Endothelial cell of umbilical vein (primary cell): ENCODE data around the gene DDX42. TPM values are rescaled to one million over a fixed set of nuclear protein-coding genes. Genes with fewer than 3 reads are reported as not detected.

Source experiments
- BruUV-seq: library from RNA; stranded (reverse); fragments of 400-500 nt; replicated peaks from 2 replicates; lab custom pipeline; 2021; lab: Mats Ljungman, UMichigan
- CTCF ChIA-PET: fragments of 300-600, 350-600 bp; sonication (Branson Sonifier 250); formaldehyde crosslinking; loops from one replicate; lab custom pipeline; 2021; ENCODE audit warnings: antibody characterized with exemption, inconsistent platforms; lab: Charles Lee
- POLR2A ChIA-PET: fragments of 300-600, 350-600 bp; sonication (Branson Sonifier 250); formaldehyde crosslinking; loops from one replicate; lab custom pipeline; 2021; ENCODE audit warnings: antibody characterized with exemption, inconsistent platforms; lab: Charles Lee
- DNase-seq: peaks from one replicate; pipeline ENCODE4 v3.0.0-alpha.2; 2011; ENCODE audit warnings: low read depth, low spot score
- FAIRE-seq: peaks from 2 replicates; lab custom pipeline; 2011; peaks lifted over from hg19 to GRCh38; lab: Jason Lieb, UNC
- H2AFZ ChIP-seq: 2 replicates; pipeline ENCODE4 v1.6.0; 2012; ENCODE audit warnings: low read depth, low read length, control low read depth, inconsistent platforms
- H3K27ac ChIP-seq: 2 replicates; pipeline ENCODE4 v1.5.1; 2011; ENCODE audit warnings: low read depth, mild to moderate bottlenecking, control low read depth, low read length, moderate library complexity; ENCODE audit not compliant: insufficient read depth
- H3K27me3 ChIP-seq, 2 experiments: 2 replicates each; pipeline versions ENCODE4 v1.6.0 to v1.6.1; 2011; ENCODE audit warnings: low read length in 2 of 2, mixed read lengths in 1 of 2; ENCODE audit not compliant: control insufficient read depth in 2 of 2, insufficient read depth in 2 of 2
- H3K36me3 ChIP-seq, 2 experiments: 2 replicates in 1 of 2; 3 replicates in 1 of 2; pipeline ENCODE4 v1.5.1; 2011; ENCODE audit warnings: low read length in 2 of 2, mild to moderate bottlenecking in 1 of 2, moderate library complexity in 1 of 2; ENCODE audit not compliant: control insufficient read depth in 2 of 2, insufficient read depth in 2 of 2; ENCODE audit errors: extremely low read depth in 1 of 2
- H3K4me1 ChIP-seq: 3 replicates; pipeline ENCODE4 v1.5.1; 2011; ENCODE audit warnings: mild to moderate bottlenecking, low read length; ENCODE audit not compliant: control insufficient read depth, insufficient read depth; ENCODE audit errors: extremely low read depth
- H3K4me2 ChIP-seq: 2 replicates; pipeline ENCODE4 v1.6.1; 2011; ENCODE audit warnings: low read length, control low read depth, mixed read lengths; ENCODE audit not compliant: insufficient read depth
- H3K4me3 ChIP-seq, 3 experiments: fragments of 200-600 bp in 1 of 3; sonication (generic), shearing (Covaris generic) in 1 of 3; replicated peaks in 1 of 3; 2 replicates each; pipeline ENCODE4 v1.5.1; 2011 to 2016; ENCODE audit warnings: control low read depth in 3 of 3, low read length in 3 of 3, mild to moderate bottlenecking in 2 of 3, inconsistent platforms in 1 of 3, low read depth in 1 of 3, moderate library complexity in 1 of 3; ENCODE audit not compliant: insufficient read depth in 1 of 3
- H3K79me2 ChIP-seq: 2 replicates; pipeline ENCODE4 v1.6.0; 2012; ENCODE audit warnings: low read length, inconsistent platforms; ENCODE audit not compliant: control insufficient read depth, insufficient read depth
- H3K9ac ChIP-seq: replicated peaks from 2 replicates; pipeline ENCODE3; 2011; ENCODE audit warnings: low read length, control low read depth; ENCODE audit not compliant: insufficient read depth; ENCODE audit errors: extremely low read depth
- H3K9me1 ChIP-seq: replicated peaks from 3 replicates; pipeline ENCODE4 v1.6.0; 2011; ENCODE audit warnings: mild to moderate bottlenecking, low read length; ENCODE audit not compliant: control insufficient read depth, insufficient read depth; ENCODE audit errors: extremely low read depth
- H3K9me3 ChIP-seq: replicated peaks from 2 replicates; pipeline ENCODE4 v1.5.1; 2012; ENCODE audit warnings: low read length, inconsistent platforms; ENCODE audit not compliant: control insufficient read depth, insufficient read depth
- H4K20me1 ChIP-seq: replicated peaks from 2 replicates; pipeline ENCODE3; 2011; ENCODE audit warnings: mild to moderate bottlenecking, low read length; ENCODE audit not compliant: control insufficient read depth, insufficient read depth; ENCODE audit errors: extremely low read depth
- EZH2 ChIP-seq: IDR thresholded peaks from 2 replicates; pipeline ENCODE4 v1.6.1; 2012; ENCODE audit warnings: borderline replicate concordance, low read depth, mild to moderate bottlenecking, moderate library complexity, low read length, inconsistent platforms; ENCODE audit not compliant: severe bottlenecking
- FOS ChIP-seq: IDR thresholded peaks from 2 replicates; pipeline ENCODE4 v1.6.1; 2011; ENCODE audit warnings: mild to moderate bottlenecking, low read length, moderate library complexity, borderline replicate concordance; ENCODE audit not compliant: insufficient read depth
- GATA2 ChIP-seq: IDR thresholded peaks from 2 replicates; pipeline ENCODE4 v1.7.0; 2011; ENCODE audit warnings: low read depth, mild to moderate bottlenecking, moderate library complexity, mixed read lengths, low read length; ENCODE audit not compliant: insufficient read length, insufficient read depth
- JUN ChIP-seq: IDR thresholded peaks from 2 replicates; pipeline ENCODE4 v1.6.1; 2011; ENCODE audit warnings: borderline replicate concordance, low read depth; ENCODE audit not compliant: insufficient read length, insufficient read depth
- MYC ChIP-seq: IDR thresholded peaks from one replicate; pipeline ENCODE4 v1.6.1; 2011; ENCODE audit warnings: mild to moderate bottlenecking, low read depth, low read length
- POLR2A ChIP-seq: IDR thresholded peaks from 2 replicates; pipeline ENCODE4 v1.6.1; 2012; ENCODE audit warnings: low read depth, mild to moderate bottlenecking, control low read depth, low read length
- POLR2AphosphoS5 ChIP-seq: IDR thresholded peaks from 2 replicates; pipeline ENCODE4 v1.6.1; 2012; ENCODE audit warnings: low read depth, mild to moderate bottlenecking, control low read depth, low read length, moderate library complexity; ENCODE audit not compliant: insufficient read depth
- dilution Hi-C: fragments of 300-500 bp; cut with MboI; formaldehyde crosslinking; loops from one replicate; pipeline ENCODE4 v1.15.0; 2019; ENCODE audit warnings: low sequenced_read_pairs; ENCODE audit not compliant: extremely low pct_ligation_motif_present
- intact Hi-C: fragments of 100-400 bp; cut with micrococcal nuclease; formaldehyde crosslinking; loops from one replicate; pipeline ENCODE4 v1.10.0; 2022
- polyA plus RNA-seq, 4 experiments: library from polyadenylated mRNA; depleted of rRNA in 3 of 4; stranded (reverse) in 3 of 4; unstranded in 1 of 4; fragments of >200 nt; gene quantifications; 2 replicates each; pipeline versions ENCODE4 v1.2.1 to v1.2.3, GENCODE V29; 2011 to 2012; ENCODE audit warnings: missing spikeins in 1 of 4
- total RNA-seq: library from RNA; stranded (reverse); gene quantifications from 2 replicates; pipeline ENCODE4 v1.2.3, GENCODE V29; 2021
- TF ChIP-seq, protein P1 (sequence below): IDR thresholded peaks from 2 replicates; pipeline ENCODE4 v1.6.1; 2011; ENCODE audit not compliant: insufficient read depth, insufficient read length
- TF ChIP-seq, protein P2 (sequence below), 2 donors: IDR thresholded peaks; 1 replicate in 1 of 2; 2 replicates in 1 of 2; pipeline ENCODE4 v1.5.1; 2011; ENCODE audit warnings: low read length in 2 of 2, mild to moderate bottlenecking in 2 of 2, moderate library complexity in 2 of 2, control low read depth in 1 of 2, inconsistent platforms in 1 of 2, low read depth in 1 of 2; ENCODE audit not compliant: insufficient read depth in 1 of 2; ENCODE audit errors: extremely low read depth in 1 of 2

Gene DDX42
- total and polyA plus RNA-seq, 2 donors (not counting 3 experiments of a cell fraction or from before 2014, with no cell fraction given): 48.1 to 124 TPM

DNA sequence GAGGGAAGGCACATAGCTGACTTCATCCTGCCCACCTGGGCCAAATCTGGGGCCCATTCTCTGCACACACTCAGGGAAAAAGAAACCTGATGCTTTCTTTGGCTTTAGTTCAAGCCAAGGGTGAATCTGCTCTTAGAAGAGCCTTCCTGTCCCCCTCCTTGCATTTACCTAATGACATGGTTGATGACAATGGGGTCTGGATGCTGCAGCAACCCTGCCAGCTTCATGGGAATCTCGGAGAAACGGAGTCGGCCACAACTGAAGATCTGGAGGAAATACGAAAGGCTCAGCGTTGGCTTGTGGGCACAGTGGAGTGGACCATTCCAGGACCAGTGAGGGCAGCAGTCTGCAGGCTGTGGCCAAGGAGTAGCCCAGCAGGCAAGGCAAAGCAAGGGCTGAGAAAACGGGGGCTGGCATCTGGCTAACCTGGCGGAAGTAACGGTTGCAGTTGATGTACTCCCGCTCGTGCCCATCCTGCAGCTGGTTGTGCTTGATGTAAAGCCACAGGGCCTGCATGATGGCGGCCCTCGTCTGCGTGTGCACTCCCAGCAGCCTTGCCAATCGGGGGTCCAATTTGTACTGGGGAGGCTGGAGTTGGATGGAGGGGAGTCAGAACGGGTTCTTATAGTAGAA is 59.9 kb downstream of the DDX42 start:
- Histone ChIP-seq H3K4me2 (no peak overlapping the region), H2AFZ (no peak overlapping the region), H3K27me3 (no peaks in the 10 kb centered on the region), H3K9me3 (no peaks in the 10 kb centered on the region), H4K20me1 (no peaks in the 10 kb centered on the region), H3K4me3 (no peak overlapping the region), H3K9ac (no peak overlapping the region), H3K9me1 (no peaks in the 10 kb centered on the region), H3K4me1 (peaks cover 3% of the 10 kb centered on the region), H3K79me2 (peaks cover 23% of the 10 kb centered on the region), H3K27ac (no peak overlapping the region), H3K36me3 (peaks cover 29 to 58% of the 10 kb centered on the region in 2 experiments)
- dilution Hi-C loops (no loop called here), intact Hi-C loops (loop anchor here (2.0 kb wide), 1 partner anchor 135 kb away; no protein-coding TSS in a partner anchor)
- POLR2A ChIA-PET: no interaction called here
- CTCF ChIA-PET: interaction anchor here (0.6 to 1.8 kb wide), 9 partner anchors 7 to 408 kb away, joined by 3 to 7 read pairs (median 4); no protein-coding TSS in a partner anchor
- DNase-seq (no peak), FAIRE-seq (no peak)
- TF ChIP-seq, protein P1, sequence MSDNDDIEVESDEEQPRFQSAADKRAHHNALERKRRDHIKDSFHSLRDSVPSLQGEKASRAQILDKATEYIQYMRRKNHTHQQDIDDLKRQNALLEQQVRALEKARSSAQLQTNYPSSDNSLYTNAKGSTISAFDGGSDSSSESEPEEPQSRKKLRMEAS: no peak
- TF ChIP-seq, protein P2, sequence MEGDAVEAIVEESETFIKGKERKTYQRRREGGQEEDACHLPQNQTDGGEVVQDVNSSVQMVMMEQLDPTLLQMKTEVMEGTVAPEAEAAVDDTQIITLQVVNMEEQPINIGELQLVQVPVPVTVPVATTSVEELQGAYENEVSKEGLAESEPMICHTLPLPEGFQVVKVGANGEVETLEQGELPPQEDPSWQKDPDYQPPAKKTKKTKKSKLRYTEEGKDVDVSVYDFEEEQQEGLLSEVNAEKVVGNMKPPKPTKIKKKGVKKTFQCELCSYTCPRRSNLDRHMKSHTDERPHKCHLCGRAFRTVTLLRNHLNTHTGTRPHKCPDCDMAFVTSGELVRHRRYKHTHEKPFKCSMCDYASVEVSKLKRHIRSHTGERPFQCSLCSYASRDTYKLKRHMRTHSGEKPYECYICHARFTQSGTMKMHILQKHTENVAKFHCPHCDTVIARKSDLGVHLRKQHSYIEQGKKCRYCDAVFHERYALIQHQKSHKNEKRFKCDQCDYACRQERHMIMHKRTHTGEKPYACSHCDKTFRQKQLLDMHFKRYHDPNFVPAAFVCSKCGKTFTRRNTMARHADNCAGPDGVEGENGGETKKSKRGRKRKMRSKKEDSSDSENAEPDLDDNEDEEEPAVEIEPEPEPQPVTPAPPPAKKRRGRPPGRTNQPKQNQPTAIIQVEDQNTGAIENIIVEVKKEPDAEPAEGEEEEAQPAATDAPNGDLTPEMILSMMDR (IDR thresholded peaks at IDR 0.05; ENCODE audit: extremely low read depth in 1 of 2, insufficient read depth in 1 of 2, low read depth in 1 of 2, low read length in 2 of 2): no peak
- no peak for TF ChIP-seq FOS
- TF ChIP-seq GATA2: no peak
- TF ChIP-seq POLR2AphosphoS5: no peak
- no peak for TF ChIP-seq EZH2
- no peak for TF ChIP-seq MYC
- TF ChIP-seq JUN: no peak
- no peak for TF ChIP-seq POLR2A
- no TSS peak for BruUV-seq
